NCI-H2171 treated with DMSO at 0.1 percent for 48 hours (cell line): Measurements from ENCODE around the gene MRPS35.

ENCODE experiments used
- DNase-seq: peaks from one replicate; lab custom pipeline; 2025; lab: John Stamatoyannopoulos, UW

The MRPS35 gene

GRCh38 chr12:27710592-27711316 lies at the start of gene MRPS35:
MRPS35 (plus strand) TSS chr12:27710832; CDS start chr12:27710844, 12 bp downstream.
- DNase-seq: peak; percentile 100

DNA sequence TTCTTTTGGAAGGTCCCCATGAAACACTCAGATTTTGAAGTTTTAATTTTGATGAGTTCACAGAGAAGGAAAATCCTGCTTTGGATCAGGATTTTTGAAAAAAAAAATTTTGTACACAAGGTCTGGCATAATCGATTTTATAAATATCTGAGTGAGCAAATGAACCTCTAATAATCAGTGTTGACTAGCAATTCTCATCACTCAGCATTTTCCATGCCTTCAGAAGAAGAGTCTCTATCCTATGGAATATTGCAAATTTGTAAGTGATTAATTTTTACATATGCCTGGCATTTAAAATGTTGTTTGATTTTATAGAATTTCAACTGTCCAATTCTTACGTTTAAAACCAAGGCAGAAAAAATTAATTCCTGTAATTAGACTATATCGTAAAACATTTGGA lies 44.9 kb upstream of the MRPS35 start:
- DNase-seq: no peak

DNA sequence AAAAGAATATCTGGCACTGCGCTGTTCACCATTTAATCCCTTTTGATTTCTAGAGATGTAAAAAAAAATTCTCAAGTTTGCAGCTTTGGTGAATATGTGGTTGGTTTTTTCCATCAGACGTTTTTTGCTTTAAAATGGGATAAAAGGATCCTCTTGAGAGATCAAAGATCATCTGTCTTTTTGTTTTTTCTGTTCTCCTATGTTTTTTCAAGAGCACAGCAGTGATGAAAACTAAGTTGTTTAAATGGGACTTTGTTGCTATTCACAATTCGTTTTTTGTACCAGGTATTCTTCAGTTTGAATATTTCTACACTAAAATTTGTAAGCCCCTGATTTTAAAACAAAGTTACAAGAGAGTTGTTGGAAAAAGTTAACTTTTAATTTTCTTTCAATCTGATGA lies 44.1 kb upstream of the MRPS35 start:
- DNase-seq: no peak

DNA sequence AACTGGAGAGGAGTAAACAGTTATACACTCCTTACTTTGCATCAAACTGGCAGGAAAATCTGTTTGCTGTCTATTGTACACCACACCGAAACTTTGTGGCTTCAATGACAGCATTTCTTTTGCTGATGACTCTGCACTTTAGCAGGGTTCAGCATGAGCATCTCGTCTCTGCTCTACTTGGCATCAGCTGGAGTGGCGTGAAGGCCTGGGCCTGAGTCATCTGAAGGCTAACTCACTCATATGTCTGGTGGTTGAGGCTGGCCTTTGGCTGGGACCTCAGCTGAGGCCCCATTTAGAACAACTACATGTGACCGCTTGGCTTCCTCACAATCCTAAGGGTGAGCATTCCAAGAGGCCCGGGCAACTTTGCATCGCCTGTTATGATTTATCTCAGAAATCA lies 43.1 kb upstream of the MRPS35 start:
- DNase-seq: no peak

DNA sequence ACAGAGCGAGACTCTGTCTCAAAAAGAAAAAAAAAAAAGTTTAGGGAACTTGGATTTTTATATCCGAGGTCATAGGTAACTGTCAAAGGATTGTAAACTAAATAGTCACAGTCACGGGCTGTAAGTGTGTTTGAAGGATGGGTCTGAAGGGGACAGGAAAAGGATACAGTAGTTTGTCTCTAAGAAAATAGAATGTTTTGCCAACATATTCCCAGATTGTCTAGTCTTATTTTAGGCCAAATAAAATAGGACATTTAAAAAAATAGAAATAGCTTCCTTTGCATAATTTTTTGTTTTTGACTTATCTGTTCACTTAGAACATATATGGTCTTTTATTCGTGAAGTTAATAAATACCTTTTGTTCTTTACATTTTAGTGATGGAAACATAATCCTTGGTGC lies 38.6 kb upstream of the MRPS35 start:
- no peak for DNase-seq

DNA sequence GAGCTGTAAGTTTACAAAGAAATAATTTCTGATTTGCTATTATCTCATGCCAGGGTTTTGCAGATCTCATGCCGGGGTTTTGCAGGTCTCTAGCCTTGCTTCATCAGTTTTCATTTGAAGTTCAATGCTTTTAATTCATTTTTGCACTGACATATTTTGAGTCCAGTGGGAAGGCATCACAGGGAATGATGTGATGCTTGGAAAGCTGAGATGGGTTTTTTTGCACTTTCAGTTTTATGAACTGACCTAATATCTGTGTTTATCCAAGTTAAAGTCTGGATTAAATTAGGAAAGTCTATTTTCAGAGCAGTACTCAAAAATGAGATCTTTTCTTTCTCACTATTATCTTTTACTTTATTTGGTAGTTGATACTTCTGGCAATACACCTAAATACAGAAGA lies 38.0 kb upstream of the MRPS35 start:
- no peak for DNase-seq

DNA sequence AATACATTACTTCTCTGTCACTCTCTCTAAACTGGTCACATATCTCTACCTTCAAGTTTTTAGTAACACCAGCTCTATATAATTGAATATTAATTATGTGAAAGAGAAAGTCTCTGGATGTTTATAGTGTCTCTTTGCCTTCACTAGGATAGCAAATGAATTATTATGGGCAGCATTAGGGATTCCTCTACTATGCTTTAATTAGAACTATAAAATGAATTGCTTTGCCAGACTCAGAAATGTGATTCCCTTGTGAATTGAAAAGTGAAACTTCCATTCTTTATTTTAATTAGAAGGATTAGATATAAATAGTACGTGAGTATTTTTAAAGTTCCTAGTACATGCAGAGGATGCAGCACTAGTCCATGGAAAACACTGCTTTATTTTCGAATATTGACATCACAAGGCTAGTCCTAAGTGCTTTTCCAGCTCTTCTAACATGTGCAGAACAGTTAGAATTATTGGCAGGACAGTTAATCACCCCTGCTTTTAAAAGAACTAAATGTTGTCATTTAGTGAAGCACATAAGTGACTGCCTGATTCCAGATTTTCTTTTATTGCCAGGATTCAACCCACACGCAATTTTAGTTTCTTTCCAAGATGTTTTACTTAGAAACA lies 37.4 kb upstream of the MRPS35 start:
- no peak for DNase-seq

DNA sequence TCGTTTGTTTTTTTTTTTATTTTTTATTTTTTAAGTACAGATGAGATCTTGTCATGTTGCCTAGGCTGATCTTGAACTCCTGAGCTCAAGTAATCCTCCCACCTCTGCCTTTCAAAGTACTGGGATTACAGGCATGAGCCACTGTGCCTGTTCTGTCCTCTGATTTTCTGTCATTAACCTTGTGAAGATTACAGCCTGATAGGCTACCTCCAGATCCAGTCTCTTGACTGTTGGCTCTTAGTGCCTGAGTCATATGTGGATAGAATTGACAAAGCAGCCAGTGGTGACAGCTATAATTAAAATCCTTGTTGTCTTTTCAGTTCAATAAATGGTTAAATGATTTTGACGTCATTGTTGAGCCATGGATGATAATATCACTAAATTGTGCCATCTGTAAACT lies 35.6 kb upstream of the MRPS35 start:
- DNase-seq: no peak

GRCh38 chr12:27680619-27681018 lies 30.0 kb upstream of the MRPS35 start:
- no peak for DNase-seq

DNA sequence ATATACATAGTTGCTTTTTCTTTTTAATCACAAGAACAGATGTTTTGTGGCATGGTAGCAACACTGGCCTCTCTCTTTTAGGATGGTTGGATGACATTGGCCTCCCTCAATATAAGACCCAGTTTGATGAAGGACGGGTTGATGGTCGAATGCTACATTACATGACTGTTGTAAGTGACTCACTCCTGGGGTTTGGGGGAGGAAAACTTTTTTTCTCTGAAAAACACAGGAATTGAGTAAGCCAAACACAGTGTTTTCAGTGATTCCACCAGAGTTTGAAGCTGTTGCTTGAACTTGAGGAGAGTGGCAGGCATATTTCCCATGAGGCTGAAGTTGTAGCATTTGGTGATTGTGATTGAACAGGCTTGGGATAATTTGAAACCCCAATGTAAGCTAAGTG lies 28.1 kb upstream of the MRPS35 start:
- DNase-seq: no peak

DNA sequence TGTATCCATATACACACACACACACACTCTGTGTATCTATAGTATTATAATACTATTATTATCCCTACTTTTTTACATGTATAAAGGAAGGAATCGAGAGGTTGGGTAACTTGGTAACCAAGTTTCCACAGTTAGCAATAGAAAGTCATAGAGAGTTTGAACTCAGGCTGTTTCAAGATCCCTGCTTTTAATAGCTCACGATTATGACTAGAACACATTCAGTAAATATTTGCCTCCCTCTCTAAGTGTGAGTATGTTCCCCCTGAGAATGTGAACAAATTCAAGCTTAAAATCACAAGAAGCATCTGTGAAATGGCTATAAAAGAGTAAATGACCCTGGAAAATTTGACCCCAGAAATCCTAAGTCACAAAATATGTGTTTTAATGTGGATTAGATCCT lies 25.4 kb upstream of the MRPS35 start:
- no peak for DNase-seq

GRCh38 chr12:27686147-27686546 lies 24.5 kb upstream of the MRPS35 start:
- no peak for DNase-seq

DNA sequence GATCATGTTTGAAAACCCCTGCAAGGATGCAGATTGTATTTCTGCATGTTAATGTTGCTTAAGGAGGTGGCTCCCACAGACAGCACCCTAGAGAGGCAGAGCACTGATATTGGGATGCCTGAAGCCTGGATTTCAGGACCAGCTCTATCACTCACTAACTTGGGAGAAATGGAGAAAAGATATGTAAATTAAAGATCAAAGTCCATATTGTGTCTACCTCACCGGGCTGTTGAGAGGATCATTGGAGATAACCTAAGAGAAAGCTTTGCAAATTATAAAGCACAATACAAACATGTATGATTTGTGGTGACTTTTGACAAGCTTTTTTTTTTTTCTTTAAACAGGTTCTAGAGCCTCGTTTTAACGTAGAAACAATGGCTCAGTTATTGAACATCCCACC lies 22.0 kb upstream of the MRPS35 start:
- no peak for DNase-seq

- no peak for DNase-seq
Observed at GRCh38 chr12:27689558-27690180, 21.0 kb upstream of the MRPS35 start.

- DNase-seq: no peak
Observed at GRCh38 chr12:27693403-27693802, 17.2 kb upstream of the MRPS35 start.

GRCh38 chr12:27695556-27696292 lies 14.9 kb upstream of the MRPS35 start:
- no peak for DNase-seq

- DNase-seq: no peak
Observed at GRCh38 chr12:27696293-27696652, 14.4 kb upstream of the MRPS35 start, which contains the start of gene REP15. REP15 (plus strand) TSS chr12:27696447; CDS start chr12:27696563, 116 bp downstream.

- no peak for DNase-seq
Observed at GRCh38 chr12:27696864-27697564, 13.6 kb upstream of the MRPS35 start.

- peak; percentile 96 for DNase-seq
Observed at GRCh38 chr12:27703720-27704452, 6.7 kb upstream of the MRPS35 start.

GRCh38 chr12:27705263-27705662 lies 5.4 kb upstream of the MRPS35 start:
- no peak for DNase-seq

DNA sequence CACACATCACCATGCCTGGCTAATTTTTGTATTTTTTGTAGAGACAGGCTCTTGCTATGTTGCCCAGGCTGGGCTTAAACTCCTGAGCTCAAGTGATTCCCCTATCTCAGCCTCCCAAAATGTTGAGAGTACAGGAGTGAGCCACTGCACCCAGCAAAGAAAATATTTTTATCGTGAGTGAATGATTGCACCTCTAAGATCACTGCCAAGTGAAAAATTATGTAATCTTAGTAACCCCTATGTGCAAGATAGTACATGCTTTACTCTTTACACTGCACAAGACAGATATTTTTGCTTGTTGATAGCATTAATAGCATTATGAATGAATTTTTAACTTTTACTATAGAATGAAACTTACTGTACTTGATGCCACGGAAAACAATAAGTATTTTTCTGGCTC lies 3.4 kb upstream of the MRPS35 start:
- DNase-seq: no peak
